ENCODE results near the gene SPSB1.

SPSB1 gene

DNA sequence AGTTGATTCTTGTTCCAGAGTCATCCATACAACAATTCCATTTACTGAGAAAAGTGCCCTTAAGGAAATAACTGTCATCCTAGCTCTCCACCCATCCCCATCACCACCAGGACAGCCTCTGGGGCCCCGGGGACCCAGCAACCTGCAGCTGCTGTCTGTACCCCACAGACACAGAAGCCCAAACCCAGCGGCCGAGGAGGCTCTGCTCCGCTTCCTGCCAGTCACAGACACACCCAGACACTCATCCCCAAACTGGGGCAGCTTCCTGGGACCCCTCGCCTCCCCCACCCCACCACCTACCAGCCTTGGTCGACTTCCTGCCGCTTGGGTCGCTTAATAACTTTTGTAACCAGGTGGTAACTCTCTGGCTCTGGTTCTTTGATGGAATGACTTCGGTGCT, 125.0 kb downstream of the SPSB1 start:
- Histone ChIP-seq H3K9me3 (ENCODE audit: insufficient read depth, low read depth, low read length) (no peaks in the 10 kb centered on the region), H3K4me3 (ENCODE audit: low read length) (no peak overlapping the region), H3K27ac (ENCODE audit: low read length) (no peak overlapping the region), H3K4me1 (ENCODE audit: insufficient read depth, low read length) (peaks cover 9% of the 10 kb centered on the region; the same call in 1 of the 2 replicates), H3K9ac (ENCODE audit: low read depth, low read length) (no peak overlapping the region), H3K27me3 (ENCODE audit: insufficient read depth, low read length) (no peaks in the 10 kb centered on the region), H3K36me3 (ENCODE audit: insufficient read depth, low read depth, low read length) (no peaks in the 10 kb centered on the region)

GRCh38 chr1:9418851-9419250, 126.2 kb downstream of the SPSB1 start:
- no peak overlapping the region for H3K27ac ChIP-seq (ENCODE audit: low read length)

More at GRCh38 chr1:9418851-9419250, 126.2 kb downstream of the SPSB1 start:
- Histone ChIP-seq H3K9me3 (ENCODE audit: insufficient read depth, low read depth, low read length) (no peaks in the 10 kb centered on the region), H3K36me3 (ENCODE audit: insufficient read depth, low read depth, low read length) (no peaks in the 10 kb centered on the region), H3K4me3 (ENCODE audit: low read length) (no peak overlapping the region), H3K4me1 (ENCODE audit: insufficient read depth, low read length) (no peaks in the 10 kb centered on the region; the same call in 1 of the 2 replicates), H3K9ac (ENCODE audit: low read depth, low read length) (no peak overlapping the region), H3K27me3 (ENCODE audit: insufficient read depth, low read length) (no peaks in the 10 kb centered on the region)
